ENCODE measurements around the gene CTSV. TPM values are rescaled to one million over a fixed set of nuclear protein-coding genes. Genes with fewer than 3 reads are reported as not detected.
"Not testable (repeated sequence)": the region's sequence is repeated elsewhere in the genome, so short reads cannot be mapped to it uniquely, and the experiment has no call there.

CTSV gene
- total RNA-seq, 1 donor from 2014 or later: 0.41 TPM

- DNase-seq (ENCODE audit: low spot score in 2 of 2) (no peak), FAIRE-seq (no peak)
These were observed 6.4 kb upstream of the CTSV start for GRCh38 chr9:97045300-97045699.

- DNase-seq (ENCODE audit: low spot score in 2 of 2) (no peak), FAIRE-seq (no peak)
These were observed 3.0 kb upstream of the CTSV start for GRCh38 chr9:97041898-97042297.

GRCh38 chr9:97039514-97039860 is 545 bp upstream of the CTSV start:
- peak in 1 of 2 donors; percentile 17 for DNase-seq (ENCODE audit: low spot score in 2 of 2)

GRCh38 chr9:97023505-97023904 is 15.4 kb downstream of the CTSV start:
- DNase-seq (ENCODE audit: low spot score in 2 of 2); FAIRE-seq: not testable (repeated sequence)

More at GRCh38 chr9:97039514-97039860, 545 bp upstream of the CTSV start:
- FAIRE-seq: no peak

GRCh38 chr9:97013151-97014132 is 25.5 kb downstream of the CTSV start:
- FAIRE-seq: not testable (repeated sequence)
- DNase-seq (ENCODE audit: low spot score in 2 of 2): peak; percentile 42 to 57

- not testable (repeated sequence) for DNase-seq (ENCODE audit: low spot score in 2 of 2); FAIRE-seq
These were observed 26.3 kb downstream of the CTSV start for GRCh38 chr9:97012617-97013016.

- FAIRE-seq; DNase-seq (ENCODE audit: low spot score in 2 of 2): not testable (repeated sequence)
These were observed 36.7 kb downstream of the CTSV start for GRCh38 chr9:97002195-97002594.

GRCh38 chr9:97001338-97001737 is 37.6 kb downstream of the CTSV start:
- not testable (repeated sequence) for DNase-seq (ENCODE audit: low spot score in 2 of 2); FAIRE-seq

- FAIRE-seq; DNase-seq (ENCODE audit: low spot score in 2 of 2): not testable (repeated sequence)
These were observed 38.7 kb downstream of the CTSV start for GRCh38 chr9:97000139-97000787.

GRCh38 chr9:96999733-97000132 is 39.2 kb downstream of the CTSV start:
- not testable (repeated sequence) for DNase-seq (ENCODE audit: low spot score in 2 of 2); FAIRE-seq

GRCh38 chr9:96997009-96997701 is 41.8 kb downstream of the CTSV start:
- FAIRE-seq; DNase-seq (ENCODE audit: low spot score in 2 of 2): not testable (repeated sequence)

- FAIRE-seq: not testable (repeated sequence)
These were observed 44.4 kb downstream of the CTSV start for GRCh38 chr9:96994531-96995016.

GRCh38 chr9:96992303-96992702 is 46.6 kb downstream of the CTSV start:
- DNase-seq (ENCODE audit: low spot score in 2 of 2); FAIRE-seq: not testable (repeated sequence)

More at GRCh38 chr9:96994531-96995016, 44.4 kb downstream of the CTSV start:
- not testable (repeated sequence) for DNase-seq (ENCODE audit: low spot score in 2 of 2)

- DNase-seq (ENCODE audit: low spot score in 2 of 2); FAIRE-seq: not testable (repeated sequence)
These were observed 49.1 kb downstream of the CTSV start for GRCh38 chr9:96989747-96990318.

- DNase-seq (ENCODE audit: low spot score in 2 of 2): not testable (repeated sequence)
- peak; percentile 24 for FAIRE-seq
These were observed 54.1 kb downstream of the CTSV start for GRCh38 chr9:96984887-96985286.

- not testable (repeated sequence) for DNase-seq (ENCODE audit: low spot score in 2 of 2); FAIRE-seq
These were observed 54.8 kb downstream of the CTSV start for GRCh38 chr9:96984139-96984538.

- not testable (repeated sequence) for DNase-seq (ENCODE audit: low spot score in 2 of 2); FAIRE-seq
These were observed 55.3 kb downstream of the CTSV start for GRCh38 chr9:96983496-96984122.

Data from frontal cortex (tissue), 4 donors.